IPS DF 6.9 (cell line): ENCODE measurements around the gene PLOD1.
"Not testable (repeated sequence)": the region's sequence is repeated elsewhere in the genome, so short reads cannot be mapped to it uniquely, and the experiment has no call there.

Experiments used
- DNase-seq: peaks from one replicate; pipeline ENCODE4 v3.0.0-alpha.2; 2013; ENCODE audit warnings: low read depth, low spot score
- H3K27ac ChIP-seq: one replicate; pipeline ENCODE4 v1.5.1; 2013; ENCODE audit warnings: low read length, control low read depth
- H3K27me3 ChIP-seq: 2 replicates; pipeline ENCODE4 v1.6.1; 2013; ENCODE audit warnings: mild to moderate bottlenecking, low read length; ENCODE audit not compliant: control insufficient read depth, insufficient read depth
- H3K36me3 ChIP-seq: 2 replicates; pipeline ENCODE4 v1.6.1; 2013; ENCODE audit warnings: low read length; ENCODE audit not compliant: control insufficient read depth, insufficient read depth
- H3K4me1 ChIP-seq: 2 replicates; pipeline ENCODE4 v1.6.1; 2013; ENCODE audit warnings: low read length; ENCODE audit not compliant: control insufficient read depth, insufficient read depth
- H3K4me3 ChIP-seq: 2 replicates; pipeline ENCODE4 v1.5.1; 2013; ENCODE audit warnings: mild to moderate bottlenecking, low read length
- H3K9me3 ChIP-seq: 2 replicates; pipeline ENCODE4 v1.6.1; 2013; ENCODE audit warnings: low read length, inconsistent platforms; ENCODE audit not compliant: control insufficient read depth, insufficient read depth
- WGBS: extraction: QIAGEN DNeasy Blood & Tissue Kit; methylation state at CpG from one replicate; pipeline ENCODE4 v1.1.7; 2013; ENCODE audit warnings: mixed read lengths, missing lambda C conversion rate; ENCODE audit not compliant: insufficient read length, insufficient coverage; 5-methylcytosine and 5-hydroxymethylcytosine counted together

PLOD1 gene

DNA sequence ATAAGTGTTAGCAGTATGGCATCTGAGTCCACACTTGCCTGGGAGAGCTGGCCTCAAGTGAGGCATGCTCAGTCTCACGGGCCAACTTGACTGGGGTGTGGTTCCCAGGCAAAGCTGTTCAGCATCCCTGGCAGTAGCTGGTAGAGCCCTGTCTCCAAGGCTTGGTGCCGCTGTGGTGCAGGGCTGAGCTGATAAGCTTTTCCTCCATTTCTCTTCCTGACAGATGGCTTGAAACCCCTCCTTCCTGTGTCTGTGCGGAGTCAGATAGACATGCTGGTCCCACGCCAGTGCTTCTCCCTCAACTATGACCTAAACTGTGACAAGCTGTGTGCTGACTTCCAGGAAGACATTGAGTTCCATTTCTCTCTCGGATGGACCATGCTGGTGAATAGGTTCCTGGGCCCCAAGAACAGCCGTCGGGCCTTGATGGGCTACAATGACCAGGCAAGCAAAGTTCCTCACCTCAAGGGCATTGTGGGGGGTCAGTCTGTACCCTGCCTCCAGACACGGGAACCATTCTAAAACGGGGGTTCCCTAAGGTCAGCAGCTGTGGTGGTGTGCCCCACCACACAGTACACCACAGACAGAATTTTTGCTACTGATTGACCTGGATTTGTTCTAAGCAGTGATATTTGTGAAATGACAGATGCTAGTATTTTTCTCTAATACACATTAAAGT, 71.1 kb downstream of the PLOD1 start:
- H3K4me3 ChIP-seq, result no peak overlapping the region
- H3K27ac ChIP-seq, result no peak overlapping the region
- peaks cover 55% of the 10 kb centered on the region for H3K36me3 ChIP-seq
- DNase-seq, result no peak
- H3K9me3 ChIP-seq, result no peaks in the 10 kb centered on the region
- no peaks in the 10 kb centered on the region for H3K4me1 ChIP-seq
- WGBS, result no CpG with 5 or more reads among the region's 9 CpGs
- no peaks in the 10 kb centered on the region for H3K27me3 ChIP-seq

DNA sequence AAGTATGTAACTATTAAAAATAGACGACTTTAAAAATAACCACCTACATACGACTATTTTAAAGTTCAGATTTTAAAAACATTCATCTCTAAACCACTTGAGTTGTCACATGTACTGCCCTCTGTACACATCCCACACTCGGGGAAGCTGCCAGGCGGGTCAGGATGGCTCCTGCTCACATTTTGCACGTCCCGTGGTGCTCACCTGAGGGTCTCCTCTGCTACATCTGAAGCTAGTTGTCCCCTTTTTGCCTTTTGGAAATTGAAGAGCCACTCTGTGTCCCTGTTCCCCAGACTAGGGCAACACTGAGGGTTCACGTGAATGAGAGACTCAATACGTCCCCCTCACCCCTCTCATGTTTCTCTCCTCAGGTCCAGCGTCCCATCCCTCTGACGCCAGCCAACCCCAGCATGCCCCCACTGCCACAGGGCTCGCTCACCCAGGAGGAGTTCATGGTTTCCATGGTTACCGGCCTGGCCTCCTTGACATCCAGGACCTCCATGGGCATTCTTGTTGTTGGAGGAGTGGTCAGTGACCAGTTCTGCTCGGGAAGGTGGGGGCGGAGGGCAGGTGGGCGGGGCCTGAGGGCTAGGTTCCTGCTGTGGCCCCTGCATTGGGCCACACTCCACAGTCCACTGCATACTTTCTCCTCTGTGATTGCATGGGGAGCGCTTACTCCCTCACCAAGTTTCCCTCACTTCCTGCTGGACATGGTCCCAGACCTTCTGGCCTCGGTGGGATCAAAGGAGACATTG, 71.8 kb downstream of the PLOD1 start:
- Histone ChIP-seq H3K9me3 (no peaks in the 10 kb centered on the region), H3K4me1 (no peaks in the 10 kb centered on the region), H3K36me3 (peaks cover 56% of the 10 kb centered on the region), H3K27ac (no peak overlapping the region), H3K4me3 (no peak overlapping the region), H3K27me3 (no peaks in the 10 kb centered on the region)
- DNase-seq, result no peak
- WGBS, result 100% methylated on average over 2 of the region's 17 CpGs

DNA sequence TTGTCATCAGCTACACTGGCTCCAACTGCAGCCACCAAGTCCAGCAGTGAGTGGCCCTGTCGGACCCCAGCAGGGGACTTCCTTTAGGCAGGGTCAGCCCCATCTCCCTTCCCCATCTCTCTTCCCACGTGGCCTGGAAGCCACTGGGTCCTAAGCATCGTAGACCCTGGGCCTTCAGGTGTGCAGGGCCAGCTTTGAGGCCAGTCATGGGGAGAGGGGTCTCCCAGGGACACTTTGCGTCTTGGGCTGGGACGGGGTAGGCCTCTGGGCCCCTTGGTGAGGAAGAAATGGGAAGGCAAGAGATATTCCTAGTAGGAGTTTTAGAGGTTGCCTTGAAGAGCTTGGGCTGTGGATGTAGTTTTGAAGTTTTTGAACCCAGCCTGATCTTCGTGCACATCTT, 72.7 kb downstream of the PLOD1 start:
- Histone ChIP-seq H3K27me3 (no peaks in the 10 kb centered on the region), H3K36me3 (peaks cover 60% of the 10 kb centered on the region), H3K27ac (no peak overlapping the region), H3K4me1 (no peaks in the 10 kb centered on the region), H3K4me3 (no peak overlapping the region), H3K9me3 (no peaks in the 10 kb centered on the region)
- WGBS, result no CpG with 5 or more reads among the region's 6 CpGs
- no peak for DNase-seq

DNA sequence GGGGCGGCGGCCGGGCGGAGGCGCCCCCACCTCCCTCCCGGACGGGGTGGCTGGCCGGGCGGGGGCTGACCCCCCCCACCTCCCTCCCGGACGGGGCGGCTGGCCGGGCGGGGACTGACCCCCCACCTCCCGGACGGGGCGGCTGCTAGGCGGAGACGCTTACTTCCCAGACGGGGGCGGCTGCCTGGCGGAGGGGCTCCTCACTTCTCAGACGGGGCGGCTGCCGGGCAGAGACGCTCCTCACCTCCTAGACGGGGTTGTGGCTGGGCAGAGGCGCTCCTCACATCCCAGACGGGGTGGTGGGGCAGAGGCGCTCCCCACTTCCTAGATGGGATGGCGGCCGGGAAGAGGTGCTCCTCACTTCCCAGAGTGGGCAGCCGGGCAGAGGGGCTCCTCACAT, 73.8 kb downstream of the PLOD1 start:
- not testable (repeated sequence) for H3K4me1 ChIP-seq, H3K9me3 ChIP-seq, H3K27me3 ChIP-seq, DNase-seq, H3K4me3 ChIP-seq, H3K27ac ChIP-seq
- H3K36me3 ChIP-seq, result peaks cover 62% of the 10 kb centered on the region
- WGBS, result no CpG with 5 or more reads among the region's 33 CpGs

DNA sequence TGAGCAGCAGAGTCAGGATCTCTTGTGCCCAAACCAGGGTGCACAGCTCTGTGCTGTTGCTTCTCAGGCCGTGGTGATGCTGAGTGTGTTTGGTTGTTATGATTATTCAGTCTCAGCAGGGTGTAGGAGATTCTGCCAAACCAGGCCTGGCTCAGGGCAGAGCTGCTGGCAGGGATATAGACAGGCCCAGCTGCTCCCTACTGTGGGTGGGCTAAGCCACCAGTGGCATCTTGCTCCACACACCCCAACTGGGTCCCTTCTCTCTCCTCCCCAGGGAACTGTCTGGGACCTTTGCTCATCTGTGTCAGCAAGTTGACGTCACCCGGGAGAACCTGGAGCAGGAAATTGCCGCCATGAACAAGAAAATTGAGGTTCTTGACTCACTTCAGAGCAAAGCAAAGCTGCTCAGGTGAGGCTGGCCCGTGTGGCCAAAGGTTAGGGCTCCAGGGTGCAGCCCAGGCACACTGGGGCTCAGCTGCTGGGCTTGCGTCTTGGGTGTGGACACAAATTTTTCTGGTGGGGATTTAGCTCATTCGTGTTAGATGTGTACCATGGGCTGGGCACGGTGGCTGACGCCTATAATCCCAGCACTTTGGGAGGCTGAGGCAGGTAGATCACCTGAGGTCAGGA, 74.9 kb downstream of the PLOD1 start:
- Histone ChIP-seq H3K27ac (no peak overlapping the region), H3K9me3 (no peaks in the 10 kb centered on the region), H3K4me3 (no peak overlapping the region), H3K4me1 (no peaks in the 10 kb centered on the region), H3K27me3 (no peaks in the 10 kb centered on the region), H3K36me3 (peaks cover 53% of the 10 kb centered on the region)
- whole genome bisulfite sequencing, result no CpG with 5 or more reads among the region's 9 CpGs
- no peak for DNase-seq

- no peaks in the 10 kb centered on the region for H3K27me3 ChIP-seq
- H3K36me3 ChIP-seq, result peaks cover 40% of the 10 kb centered on the region
- no peak overlapping the region for H3K4me3 ChIP-seq
- H3K4me1 ChIP-seq, result no peaks in the 10 kb centered on the region
- no peak for DNase-seq
- no peak overlapping the region for H3K27ac ChIP-seq
- WGBS, result no CpG with 5 or more reads among the region's 16 CpGs
- H3K9me3 ChIP-seq, result no peaks in the 10 kb centered on the region
These were observed 76.4 kb downstream of the PLOD1 start for GRCh38 chr1:12010746-12011570.

DNA sequence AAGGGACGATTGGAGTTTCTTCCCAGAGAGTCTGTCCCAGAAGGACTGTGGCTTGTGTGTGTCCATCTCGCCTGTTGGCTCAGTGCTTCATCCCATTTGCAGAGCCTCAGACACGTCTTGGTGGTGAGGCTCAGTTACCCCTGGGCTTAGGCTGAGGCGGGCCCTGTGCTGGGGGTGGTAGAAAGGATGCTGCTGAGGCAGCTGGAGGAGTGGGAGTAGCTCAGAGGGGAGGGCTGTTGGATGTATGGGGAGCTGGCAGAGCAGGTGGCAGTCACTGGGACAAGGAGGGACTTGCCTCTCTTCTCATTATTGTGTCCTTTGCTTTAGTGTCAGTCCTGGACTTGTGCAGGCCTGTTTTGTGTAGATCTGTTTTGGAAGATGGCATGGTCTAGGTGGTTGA, 77.5 kb downstream of the PLOD1 start:
- H3K36me3 ChIP-seq, result peaks cover 31% of the 10 kb centered on the region
- WGBS, result no CpG with 5 or more reads among the region's 4 CpGs
- H3K9me3 ChIP-seq, result no peaks in the 10 kb centered on the region
- H3K4me1 ChIP-seq, result no peaks in the 10 kb centered on the region
- no peak for DNase-seq
- no peak overlapping the region for H3K4me3 ChIP-seq
- H3K27me3 ChIP-seq, result no peaks in the 10 kb centered on the region
- no peak overlapping the region for H3K27ac ChIP-seq

DNA sequence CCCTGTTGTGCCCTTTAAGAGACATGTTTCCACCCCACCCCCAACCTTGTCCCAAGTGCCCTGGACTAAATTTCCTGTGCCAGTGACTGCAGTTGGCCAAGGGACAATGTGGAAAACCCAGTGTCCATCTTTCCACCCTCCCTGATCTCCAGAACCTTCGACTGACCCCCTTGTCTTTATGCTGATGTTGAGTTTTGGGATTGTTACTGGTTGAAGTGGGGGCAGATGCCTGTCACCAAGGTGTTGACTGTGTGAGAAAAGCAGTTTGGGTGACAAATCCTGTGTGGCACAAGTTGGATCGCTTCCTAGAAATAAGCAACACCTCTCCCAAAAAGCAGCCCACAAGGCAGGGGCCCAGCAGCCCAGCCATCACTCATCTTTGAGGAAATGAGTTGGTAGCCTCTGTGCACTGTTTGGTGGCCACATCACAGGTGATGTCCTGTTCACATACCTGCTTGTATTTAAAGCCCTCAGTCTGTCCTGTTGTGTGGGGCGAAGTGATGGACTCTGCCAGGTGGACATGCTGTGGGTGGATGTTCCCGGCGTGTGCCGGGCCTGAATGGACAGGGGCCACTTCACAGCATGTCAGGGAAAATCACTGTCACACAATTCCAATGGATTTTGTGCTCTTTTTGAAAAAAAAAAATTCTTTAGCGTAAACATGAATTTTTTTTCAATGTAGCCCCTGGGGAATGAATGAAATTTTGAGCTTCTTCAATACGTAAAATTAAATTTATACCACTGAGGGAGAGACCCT, 78.2 kb downstream of the PLOD1 start:
- H3K9me3 ChIP-seq, result no peaks in the 10 kb centered on the region
- H3K36me3 ChIP-seq, result peaks cover 28% of the 10 kb centered on the region
- WGBS, result no CpG with 5 or more reads among the region's 8 CpGs
- no peak overlapping the region for H3K4me3 ChIP-seq
- no peaks in the 10 kb centered on the region for H3K4me1 ChIP-seq
- H3K27me3 ChIP-seq, result no peaks in the 10 kb centered on the region
- no peak overlapping the region for H3K27ac ChIP-seq
- DNase-seq, result no peak

GRCh38 chr1:12014141-12014991, 79.8 kb downstream of the PLOD1 start:
- WGBS, result no CpG with 5 or more reads among the region's 16 CpGs
- no peaks in the 10 kb centered on the region for H3K4me1 ChIP-seq
- H3K9me3 ChIP-seq, result no peaks in the 10 kb centered on the region
- no peak for DNase-seq
- H3K27me3 ChIP-seq, result no peaks in the 10 kb centered on the region
- H3K4me3 ChIP-seq, result no peak overlapping the region
- H3K27ac ChIP-seq, result no peak overlapping the region
- peaks cover 24% of the 10 kb centered on the region for H3K36me3 ChIP-seq
